ENCODE data around the gene ADGRA3. TPM values are rescaled to one million over a fixed set of nuclear protein-coding genes. Genes with fewer than 3 reads are reported as not detected.

Gene ADGRA3
- total and polyA plus RNA-seq, 2 of the 13 experiments (the other 11 are each of a cell fraction or from before 2014, with no cell fraction given) = 32.2 to 40.8 TPM

DNA sequence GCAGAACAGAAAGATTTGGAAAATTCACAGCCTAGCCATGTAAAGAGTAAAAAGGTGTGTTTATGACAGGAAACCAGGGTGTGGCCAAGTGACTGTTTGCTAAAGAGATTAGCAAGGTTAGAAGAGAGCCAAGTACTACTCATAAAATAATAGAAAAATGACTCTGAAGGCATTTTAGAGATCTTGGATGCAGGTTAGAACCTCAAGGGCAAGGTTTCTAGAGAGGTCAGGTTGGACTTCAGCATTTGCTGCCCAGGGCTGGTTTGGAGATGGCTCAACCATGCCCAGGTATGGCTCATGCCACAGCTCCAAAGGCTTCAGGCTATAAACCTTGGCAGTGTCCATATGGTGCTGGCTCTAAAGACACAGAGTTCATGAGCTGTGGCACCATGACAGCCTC, 40.6 kb upstream of the ADGRA3 start:
- no peaks in the 10 kb centered on the region for H3K36me3 ChIP-seq (replicated peaks in 1 of 2; ENCODE audit: control insufficient read depth in 1 of 2, insufficient read depth in 2 of 2, low read length in 2 of 2)
- no peak overlapping the region for H3K4me3 ChIP-seq (replicated peaks in 1 of 3; ENCODE audit: insufficient read depth in 1 of 3, low read depth in 2 of 3, low read length in 3 of 3)
- no peak overlapping the region for H3K4me2 ChIP-seq (ENCODE audit: low read depth, low read length)
- H2AFZ ChIP-seq (ENCODE audit: low read length) = no peak overlapping the region
- CTCF ChIA-PET (ENCODE audit: low intra/inter-chr PET ratio, low total read pairs) = no interaction called here
- BruUV-seq (replicated peaks) = no TSS peak
- intact Hi-C loops (cut with micrococcal nuclease; ENCODE audit: unreplicated experiment) = no loop called here
- in situ Hi-C loops (cut with HindIII; ENCODE audit: extremely low pct_ligation_motif_present, low pct_unique_long_range_greater_than_20kb) = no loop called here
- ATAC-seq = no peak
- H3K9ac ChIP-seq (ENCODE audit: insufficient read depth, low read depth, low read length) = no peak overlapping the region
- H3K27ac ChIP-seq (ENCODE audit: extremely low read length, insufficient read depth, low read length) = no peak overlapping the region
- H3K27me3 ChIP-seq (ENCODE audit: control insufficient read depth in 1 of 2, insufficient read depth in 2 of 2, low read length in 2 of 2) = no peaks in the 10 kb centered on the region
- H3K79me2 ChIP-seq (ENCODE audit: insufficient read depth, low read length) = no peaks in the 10 kb centered on the region
- no peak for DNase-seq (ENCODE audit: low spot score)
- H4K20me1 ChIP-seq (ENCODE audit: insufficient read depth, low read length) = no peaks in the 10 kb centered on the region
- TF ChIP-seq ZNF878 (CRISPR knock-in tag; IDR thresholded peaks at IDR 0.05) (no peak), SNAI1 (CRISPR knock-in tag; IDR thresholded peaks at IDR 0.05; ENCODE audit: borderline replicate concordance) (no peak), ZFY (CRISPR knock-in tag; IDR thresholded peaks at IDR 0.05) (no peak), IRF2 (CRISPR knock-in tag; IDR thresholded peaks at IDR 0.05) (no peak), ZNF883 (CRISPR knock-in tag; IDR thresholded peaks at IDR 0.05; ENCODE audit: not compliant biosample characterization) (no peak), FIP1L1 (IDR thresholded peaks at IDR 0.05; ENCODE audit: borderline replicate concordance, insufficient read depth, low read depth, low read length) (no peak), ZNF260 (CRISPR knock-in tag; IDR thresholded peaks at IDR 0.05; ENCODE audit: borderline replicate concordance, low read depth) (no peak), ZNF720 (CRISPR knock-in tag; IDR thresholded peaks at IDR 0.05) (no peak), MIER3 (CRISPR knock-in tag; IDR thresholded peaks at IDR 0.05; ENCODE audit: borderline replicate concordance) (no peak), FOSL1 (CRISPR knock-in tag; IDR thresholded peaks at IDR 0.05; ENCODE audit: borderline replicate concordance) (no peak), ZMYM2 (CRISPR knock-in tag; IDR thresholded peaks at IDR 0.05) (no peak), SRSF4 (IDR thresholded peaks at IDR 0.05; ENCODE audit: low read depth, low read length, poor library complexity, severe bottlenecking) (no peak)
- TF ChIP-seq, protein P1, sequence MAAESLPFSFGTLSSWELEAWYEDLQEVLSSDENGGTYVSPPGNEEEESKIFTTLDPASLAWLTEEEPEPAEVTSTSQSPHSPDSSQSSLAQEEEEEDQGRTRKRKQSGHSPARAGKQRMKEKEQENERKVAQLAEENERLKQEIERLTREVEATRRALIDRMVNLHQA (CRISPR knock-in tag; IDR thresholded peaks at IDR 0.05) = no peak
- TF ChIP-seq, protein P2, sequence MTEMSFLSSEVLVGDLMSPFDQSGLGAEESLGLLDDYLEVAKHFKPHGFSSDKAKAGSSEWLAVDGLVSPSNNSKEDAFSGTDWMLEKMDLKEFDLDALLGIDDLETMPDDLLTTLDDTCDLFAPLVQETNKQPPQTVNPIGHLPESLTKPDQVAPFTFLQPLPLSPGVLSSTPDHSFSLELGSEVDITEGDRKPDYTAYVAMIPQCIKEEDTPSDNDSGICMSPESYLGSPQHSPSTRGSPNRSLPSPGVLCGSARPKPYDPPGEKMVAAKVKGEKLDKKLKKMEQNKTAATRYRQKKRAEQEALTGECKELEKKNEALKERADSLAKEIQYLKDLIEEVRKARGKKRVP (CRISPR knock-in tag; IDR thresholded peaks at IDR 0.05) = no peak
- TF ChIP-seq, protein P3, sequence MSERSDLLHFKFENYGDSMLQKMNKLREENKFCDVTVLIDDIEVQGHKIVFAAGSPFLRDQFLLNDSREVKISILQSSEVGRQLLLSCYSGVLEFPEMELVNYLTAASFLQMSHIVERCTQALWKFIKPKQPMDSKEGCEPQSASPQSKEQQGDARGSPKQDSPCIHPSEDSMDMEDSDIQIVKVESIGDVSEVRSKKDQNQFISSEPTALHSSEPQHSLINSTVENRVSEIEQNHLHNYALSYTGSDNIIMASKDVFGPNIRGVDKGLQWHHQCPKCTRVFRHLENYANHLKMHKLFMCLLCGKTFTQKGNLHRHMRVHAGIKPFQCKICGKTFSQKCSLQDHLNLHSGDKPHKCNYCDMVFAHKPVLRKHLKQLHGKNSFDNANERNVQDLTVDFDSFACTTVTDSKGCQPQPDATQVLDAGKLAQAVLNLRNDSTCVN (CRISPR knock-in tag; IDR thresholded peaks at IDR 0.05; ENCODE audit: borderline replicate concordance) = no peak
- TF ChIP-seq, protein P4, sequence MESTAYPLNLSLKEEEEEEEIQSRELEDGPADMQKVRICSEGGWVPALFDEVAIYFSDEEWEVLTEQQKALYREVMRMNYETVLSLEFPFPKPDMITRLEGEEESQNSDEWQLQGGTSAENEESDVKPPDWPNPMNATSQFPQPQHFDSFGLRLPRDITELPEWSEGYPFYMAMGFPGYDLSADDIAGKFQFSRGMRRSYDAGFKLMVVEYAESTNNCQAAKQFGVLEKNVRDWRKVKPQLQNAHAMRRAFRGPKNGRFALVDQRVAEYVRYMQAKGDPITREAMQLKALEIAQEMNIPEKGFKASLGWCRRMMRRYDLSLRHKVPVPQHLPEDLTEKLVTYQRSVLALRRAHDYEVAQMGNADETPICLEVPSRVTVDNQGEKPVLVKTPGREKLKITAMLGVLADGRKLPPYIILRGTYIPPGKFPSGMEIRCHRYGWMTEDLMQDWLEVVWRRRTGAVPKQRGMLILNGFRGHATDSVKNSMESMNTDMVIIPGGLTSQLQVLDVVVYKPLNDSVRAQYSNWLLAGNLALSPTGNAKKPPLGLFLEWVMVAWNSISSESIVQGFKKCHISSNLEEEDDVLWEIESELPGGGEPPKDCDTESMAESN (CRISPR knock-in tag; conservative IDR thresholded peaks at IDR 0.05) = no peak
- FAIRE-seq = no peak
- no peaks in the 10 kb centered on the region for H3K4me1 ChIP-seq (ENCODE audit: insufficient read depth, low read length)
- POLR2A ChIA-PET = no interaction called here
- H3K9me3 ChIP-seq (ENCODE audit: low read length) = no peaks in the 10 kb centered on the region
